H1 (cell line): Measurements from ENCODE around the gene HNRNPA1. TPM values are rescaled to one million over a fixed set of nuclear protein-coding genes. Genes with fewer than 3 reads are reported as not detected.
"Not testable (repeated sequence)": the region's sequence is repeated elsewhere in the genome, so short reads cannot be mapped to it uniquely, and the experiment has no call there.

ENCODE experiments used
- CTCF ChIA-PET: fragments of 300-600 bp; sonication (Branson Sonifier 250); formaldehyde crosslinking; loops from one replicate; lab custom pipeline; 2021; ENCODE audit not compliant: partially characterized antibody; lab: Charles Lee
- POLR2A ChIA-PET: fragments of 300-600 bp; sonication (Branson Sonifier 250); formaldehyde crosslinking; loops from one replicate; lab custom pipeline; 2021; ENCODE audit warnings: inconsistent platforms; ENCODE audit not compliant: partially characterized antibody; lab: Charles Lee
- DNase-seq, 2 experiments: peaks; one replicate each; pipeline versions ENCODE4 v3.0.0 to v3.0.0-alpha.2; 2010 to 2022; ENCODE audit warnings: low spot score in 2 of 2, low read depth in 1 of 2, mixed read lengths in 1 of 2
- FAIRE-seq: peaks from 2 replicates; lab custom pipeline; 2011; peaks lifted over from hg19 to GRCh38; lab: Jason Lieb, UNC
- H2AFZ ChIP-seq: 2 replicates; pipeline ENCODE4 v1.8.1; 2012; ENCODE audit warnings: low read length, inconsistent platforms
- H2AK5ac ChIP-seq: 2 replicates; pipeline ENCODE4 v1.6.1; 2013; ENCODE audit warnings: low read depth, low read length
- H2BK120ac ChIP-seq: replicated peaks from 2 replicates; pipeline ENCODE3; 2013; ENCODE audit warnings: low read depth, low read length, inconsistent platforms
- H2BK12ac ChIP-seq: 2 replicates; pipeline ENCODE4 v1.6.1; 2013; ENCODE audit warnings: low read depth, low read length
- H2BK15ac ChIP-seq: 2 replicates; pipeline ENCODE4 v1.6.1; 2013; ENCODE audit warnings: low read length
- H2BK20ac ChIP-seq: 2 replicates; pipeline ENCODE4 v1.6.1; 2013; ENCODE audit warnings: low read length
- H2BK5ac ChIP-seq: 2 replicates; pipeline ENCODE4 v1.6.1; 2013; ENCODE audit warnings: low read depth, low read length
- H3K14ac ChIP-seq: 2 replicates; pipeline ENCODE4 v1.6.1; 2013; ENCODE audit warnings: inconsistent platforms; ENCODE audit not compliant: insufficient read length
- H3K18ac ChIP-seq: 2 replicates; pipeline ENCODE4 v1.6.1; 2013; ENCODE audit warnings: low read length; ENCODE audit errors: extremely low read depth
- H3K23ac ChIP-seq: 2 replicates; pipeline ENCODE4 v1.6.1; 2013; ENCODE audit warnings: inconsistent platforms; ENCODE audit not compliant: insufficient read length
- H3K23me2 ChIP-seq: 2 replicates; pipeline ENCODE4 v1.6.1; 2013; ENCODE audit warnings: low read depth, low read length
- H3K27ac ChIP-seq: 2 replicates; pipeline ENCODE4 v1.6.1; 2011; ENCODE audit warnings: low read depth, low read length, inconsistent platforms
- H3K27me3 ChIP-seq, 4 experiments: replicated peaks in 1 of 4; 1 replicate in 1 of 4; 2 replicates in 3 of 4; pipeline versions ENCODE4 v1.6.1 to v1.8.1; 2011 to 2013; ENCODE audit warnings: low read length in 3 of 4, mild to moderate bottlenecking in 3 of 4, inconsistent platforms in 2 of 4, mixed read lengths in 2 of 4, moderate library complexity in 1 of 4; ENCODE audit not compliant: control insufficient read depth in 3 of 4, insufficient read depth in 3 of 4; ENCODE audit errors: extremely low read depth in 1 of 4
- H3K36me3 ChIP-seq, 4 experiments: 2 replicates each; pipeline versions ENCODE4 v1.6.1 to v1.8.1; 2011 to 2013; ENCODE audit warnings: mild to moderate bottlenecking in 4 of 4, low read length in 3 of 4, moderate library complexity in 2 of 4, control low read depth in 1 of 4, inconsistent platforms in 1 of 4; ENCODE audit not compliant: insufficient read depth in 4 of 4, control insufficient read depth in 2 of 4
- H3K4ac ChIP-seq: replicated peaks from 2 replicates; pipeline ENCODE3; 2013; ENCODE audit warnings: low read length, low read depth, mixed read lengths, inconsistent platforms; ENCODE audit not compliant: insufficient read length
- H3K4me1 ChIP-seq, 4 experiments: replicated peaks in 1 of 4; 1 replicate in 1 of 4; 2 replicates in 3 of 4; pipeline versions ENCODE4 v1.6.1 to v1.8.1; 2011 to 2013; ENCODE audit warnings: low read length in 3 of 4, inconsistent platforms in 2 of 4, mixed read lengths in 1 of 4; ENCODE audit not compliant: insufficient read depth in 4 of 4, control insufficient read depth in 3 of 4
- H3K4me2 ChIP-seq, 2 experiments: 2 replicates each; pipeline versions ENCODE4 v1.6.1 to v1.8.1; 2011 to 2013; ENCODE audit warnings: low read depth in 2 of 2, low read length in 2 of 2, control low read depth in 1 of 2, inconsistent platforms in 1 of 2, mild to moderate bottlenecking in 1 of 2; ENCODE audit not compliant: insufficient read depth in 1 of 2
- H3K4me3 ChIP-seq, 4 experiments: fragments of 200-600, 300-600 bp in 1 of 4; sonication (generic), shearing (Covaris generic), sonication (Bioruptor Twin) in 1 of 4; 2 replicates each; pipeline versions ENCODE4 v1.5.1 to v1.8.1; 2011 to 2016; ENCODE audit warnings: low read length in 4 of 4, low read depth in 3 of 4, control low read depth in 2 of 4, inconsistent platforms in 2 of 4, mild to moderate bottlenecking in 2 of 4, mixed read lengths in 1 of 4, moderate library complexity in 1 of 4; ENCODE audit not compliant: insufficient read depth in 2 of 4; ENCODE audit errors: extremely low read depth in 1 of 4
- H3K56ac ChIP-seq: replicated peaks from 2 replicates; pipeline ENCODE3; 2013; ENCODE audit warnings: low read depth, mild to moderate bottlenecking, mixed read lengths, low read length, inconsistent platforms; ENCODE audit not compliant: insufficient read length
- H3K79me1 ChIP-seq: 2 replicates; pipeline ENCODE4 v1.6.1; 2013; ENCODE audit warnings: low read depth, low read length, control low read depth
- H3K79me2 ChIP-seq, 2 experiments: 2 replicates each; pipeline versions ENCODE4 v1.6.1 to v1.8.1; 2012 to 2013; ENCODE audit warnings: low read length in 2 of 2, mild to moderate bottlenecking in 2 of 2, inconsistent platforms in 1 of 2; ENCODE audit not compliant: insufficient read depth in 2 of 2, control insufficient read depth in 1 of 2
- H3K9ac ChIP-seq, 4 experiments: replicated peaks in 1 of 4; 1 replicate in 1 of 4; 2 replicates in 3 of 4; pipeline versions ENCODE4 v1.6.1 to v1.8.1; 2011 to 2013; ENCODE audit warnings: low read depth in 3 of 4, low read length in 3 of 4, control low read depth in 2 of 4, mild to moderate bottlenecking in 2 of 4, moderate library complexity in 2 of 4, inconsistent platforms in 1 of 4; ENCODE audit errors: extremely low read depth in 1 of 4
- H3K9me3 ChIP-seq, 2 experiments: 2 replicates each; pipeline versions ENCODE4 v1.6.1 to v1.8.1; 2012 to 2013; ENCODE audit warnings: mild to moderate bottlenecking in 2 of 2, moderate library complexity in 2 of 2, control low read depth in 1 of 2, inconsistent platforms in 1 of 2, low read depth in 1 of 2, low read length in 1 of 2, mixed read lengths in 1 of 2; ENCODE audit not compliant: insufficient read depth in 2 of 2
- H4K20me1 ChIP-seq, 2 experiments: replicated peaks in 1 of 2; 2 replicates each; pipeline versions ENCODE3 to v1.8.1; 2011 to 2013; ENCODE audit warnings: inconsistent platforms in 2 of 2, low read length in 2 of 2, mild to moderate bottlenecking in 1 of 2; ENCODE audit not compliant: insufficient read depth in 2 of 2, control insufficient read depth in 1 of 2
- H4K5ac ChIP-seq: 2 replicates; pipeline ENCODE4 v1.6.1; 2013; ENCODE audit warnings: low read length, low read depth, mixed read lengths, inconsistent platforms; ENCODE audit not compliant: insufficient read length
- H4K8ac ChIP-seq: 2 replicates; pipeline ENCODE4 v1.8.0; 2013; ENCODE audit warnings: mild to moderate bottlenecking, moderate library complexity, low read length, inconsistent platforms; ENCODE audit not compliant: insufficient read depth; ENCODE audit errors: extremely low read depth
- H4K91ac ChIP-seq: replicated peaks from 2 replicates; pipeline ENCODE3; 2013; ENCODE audit warnings: low read length, mixed read lengths, inconsistent platforms; ENCODE audit not compliant: insufficient read length
- POLR2A ChIP-seq, 2 experiments: IDR thresholded peaks; 1 replicate in 1 of 2; 2 replicates in 1 of 2; pipeline ENCODE4 v1.6.1; 2011; ENCODE audit warnings: low read depth in 2 of 2, low read length in 2 of 2, mild to moderate bottlenecking in 2 of 2; ENCODE audit errors: control extremely low read depth in 1 of 2
- SIRT6 ChIP-seq: IDR thresholded peaks from one replicate; pipeline ENCODE4 v1.7.1; 2012; ENCODE audit warnings: low read length, inconsistent platforms
- SP4 ChIP-seq: IDR thresholded peaks from 2 replicates; pipeline ENCODE4 v1.6.1; 2012; ENCODE audit warnings: low read length, inconsistent platforms
- YY1 ChIP-seq: IDR thresholded peaks from 2 replicates; pipeline ENCODE4 v1.6.1; 2011; ENCODE audit warnings: low read depth, mild to moderate bottlenecking, low read length
- WGBS, 2 experiments: shearing (Covaris generic) in 1 of 2; methylation state at CpG; one replicate each; pipeline versions ENCODE4 v1.1.6 to v1.1.7; 2013 to 2015; ENCODE audit warnings: low lambda C conversion rate in 2 of 2, mixed read lengths in 2 of 2, inconsistent platforms in 1 of 2, low coverage in 1 of 2, missing lambda C conversion rate in 1 of 2; ENCODE audit not compliant: insufficient replicate concordance in 2 of 2, insufficient coverage in 1 of 2, insufficient read length in 1 of 2; ENCODE audit errors: extremely low coverage in 1 of 2, missing lambda C conversion rate in 1 of 2; 5-methylcytosine and 5-hydroxymethylcytosine counted together
- polyA plus RNA-seq, 7 experiments: library from polyadenylated mRNA; depleted of rRNA in 3 of 7; stranded (reverse) in 5 of 7; unstranded in 2 of 7; fragments of >200 nt in 5 of 7; fragments of 200-250 nt in 2 of 7; gene quantifications; 1 replicate in 5 of 7; 2 replicates in 1 of 7; 4 replicates in 1 of 7; pipeline versions ENCODE4 v1.2.1 to v1.2.3, GENCODE V29; 2011 to 2013; ENCODE audit warnings: missing spikeins in 2 of 7, mixed read lengths in 2 of 7
- total RNA-seq: library from RNA; stranded (reverse); fragmentation: NEBNext Ultra II Directional; extraction: Animal tissue kit (Norgen Biotek cat#: 25700); gene quantifications from 2 replicates; pipeline ENCODE4 v1.2.1, GENCODE V29; 2021

The HNRNPA1 gene
- total and polyA plus RNA-seq, 2 of the 8 experiments (the other 6 are each of a cell fraction or from before 2014, with no cell fraction given): 835 to 2,738 TPM

- peaks cover 13% of the 10 kb centered on the region for H3K23me2 ChIP-seq
- ChIA-PET POLR2A (interaction anchor here (0.7 to 44.8 kb wide), 32 partner anchors 9 to 151 kb away, joined by 3 to 1006 read pairs (median 11); partner anchors contain the start of genes COPZ1, ITGA5 and NFE2), CTCF (interaction anchor here (0.5 to 12.3 kb wide), 6 partner anchors 12 to 87 kb away, joined by 3 to 90 read pairs (median 4); no protein-coding TSS in a partner anchor)
- H3K14ac ChIP-seq, H3K23ac ChIP-seq, H3K9me3 ChIP-seq, H3K79me1 ChIP-seq, H3K27me3 ChIP-seq, H2BK20ac ChIP-seq, H2BK15ac ChIP-seq, FAIRE-seq, DNase-seq, H2AFZ ChIP-seq: not testable (repeated sequence)
- H4K20me1 ChIP-seq: peaks cover 20 to 26% of the 10 kb centered on the region in 2 experiments
- 0 out of 2 replicates have a peak, but pooled peaks have one; percentile 47 for TF ChIP-seq YY1
- TF ChIP-seq SP4: 0 out of 2 replicates have a peak, but pooled peaks have one; percentile 12
- TF ChIP-seq POLR2A (IDR thresholded peaks at IDR 0.05; ENCODE audit: control extremely low read depth in 1 of 2, low read depth in 2 of 2, low read length in 2 of 2): peak in 1 of 2 experiments; percentile 48; a peak in 2 of 3 replicates
- TF ChIP-seq SIRT6: peak; percentile 47
- peak overlapping the region; percentile 3 for H2BK120ac ChIP-seq
- H3K4me2 ChIP-seq: peak overlapping the region; percentile 62 to 67
- peak overlapping the region; percentile 98 for H4K5ac ChIP-seq
- H3K4me1 ChIP-seq: peaks cover 0 to 12% (median 8%) of the 10 kb centered on the region in 4 experiments; a peak in 5 of 7 replicates
- peaks cover 34 to 65% (median 46%) of the 10 kb centered on the region in 4 experiments for H3K36me3 ChIP-seq
- peak overlapping the region; percentile 100 for H4K91ac ChIP-seq
- peak overlapping the region; percentile 97 to 100 (median 100) for H3K9ac ChIP-seq
- WGBS, 2 experiments: 1% methylated on average over 10 of the region's 10 CpGs; no CpG with 5 or more reads in 1 of the 2 experiments
- peak overlapping the region; percentile 99 for H2BK5ac ChIP-seq
- H3K56ac ChIP-seq: peak overlapping the region; percentile 85
- peak overlapping the region; percentile 99 for H2AK5ac ChIP-seq
- peak overlapping the region; percentile 99; the same call in 1 of the 2 replicates for H4K8ac ChIP-seq
- H2BK12ac ChIP-seq: peak overlapping the region; percentile 51; the same call in 1 of the 2 replicates
- H3K27ac ChIP-seq: peak overlapping the region; percentile 99
- peaks cover 15 to 70% of the 10 kb centered on the region in 2 experiments for H3K79me2 ChIP-seq
- H3K4ac ChIP-seq: peak overlapping the region; percentile 99
- peak overlapping the region; percentile 97 for H3K18ac ChIP-seq
- H3K4me3 ChIP-seq: peak overlapping the region; percentile 70 to 99 (median 90)
Observed at GRCh38 chr12:54281261-54281638, 724 bp downstream of the HNRNPA1 start.
